Adrenal gland (tissue), 19 donors: ENCODE measurements around the gene CENATAC. TPM values are rescaled to one million over a fixed set of nuclear protein-coding genes. Genes with fewer than 3 reads are reported as not detected.
A peak's percentile ranks its signal among the peaks of the same experiment; 100 is the strongest.
"Not testable (repeated sequence)": the region's sequence is repeated elsewhere in the genome, so short reads cannot be mapped to it uniquely, and the experiment has no call there.

Experiments used
- DNase-seq, 7 donors: peaks; one replicate each; pipeline ENCODE4 v3.0.0-alpha.2; 2019 to 2020
- H3K27ac ChIP-seq, 5 donors: fragments of 200-600 bp; sonication (generic) in 4 of 5; 1 replicate in 3 of 5; 2 replicates in 2 of 5; pipeline versions ENCODE4 v1.5.1 to v1.8.0; 2016 to 2020; ENCODE audit warnings: mild to moderate bottlenecking in 1 of 5
- H3K27me3 ChIP-seq: fragments of 200-600 bp; 2 replicates; pipeline ENCODE4 v1.8.0; 2021
- H3K36me3 ChIP-seq, 2 donors: fragments of 200-600 bp; replicated peaks in 1 of 2; 1 replicate in 1 of 2; 2 replicates in 1 of 2; pipeline versions ENCODE4 v1.5.1 to v1.8.0; 2018 to 2022
- H3K4me1 ChIP-seq, 2 donors: fragments of 200-600 bp; replicated peaks in 1 of 2; 1 replicate in 1 of 2; 2 replicates in 1 of 2; pipeline versions ENCODE4 v1.5.1 to v1.8.0; 2018 to 2021
- H3K4me3 ChIP-seq, 4 donors: fragments of 200-600 bp; sonication (generic) in 3 of 4; one replicate each; pipeline ENCODE4 v1.5.1; 2016 to 2018
- H3K9me3 ChIP-seq, 3 donors: fragments of 200-600 bp; sonication (generic) in 1 of 3; replicated peaks in 1 of 3; 1 replicate in 2 of 3; 2 replicates in 1 of 3; pipeline versions ENCODE4 v1.5.1 to v1.8.0; 2016 to 2021
- CTCF ChIP-seq, 6 experiments: fragments of 450-650 bp in 4 of 6; fragments of 200-600 bp in 2 of 6; sonication (generic) in 1 of 6; IDR thresholded peaks; 1 replicate in 5 of 6; 2 replicates in 1 of 6; pipeline versions ENCODE4 v1.5.1 to v1.8.0; 2016 to 2021; ENCODE audit warnings: antibody characterized with exemption in 6 of 6, mild to moderate bottlenecking in 2 of 6, moderate library complexity in 1 of 6
- POLR2A ChIP-seq, 2 donors: fragments of 450-650 bp; IDR thresholded peaks; one replicate each; pipeline ENCODE4 v1.6.1; 2017; ENCODE audit warnings: antibody characterized with exemption in 2 of 2, mild to moderate bottlenecking in 2 of 2, moderate library complexity in 1 of 2
- WGBS, 4 donors: extraction: QIAGEN DNeasy Blood & Tissue Kit in 2 of 4; methylation state at CpG; one replicate each; pipeline versions ENCODE4 v1.1.5 to v1.1.7; 2013 to 2017; 5-methylcytosine and 5-hydroxymethylcytosine counted together
- intact Hi-C, 2 donors: fragments of 100-400 bp; cut with DNase I; formaldehyde crosslinking; loops; one replicate each; pipeline versions ENCODE4 v1.14.1 to v1.15.0; 2022 to 2023
- long read RNA-seq, 10 donors: library from polyadenylated mRNA in 3 of 10; unstranded in 2 of 10; stranded (forward) in 1 of 10; transcript quantifications; one replicate each; pipeline ENCODE4 v2.0.0 and lab custom pipeline, GENCODE V29; 2021 to 2026
- polyA plus RNA-seq, 3 donors: library from polyadenylated mRNA; stranded (reverse); fragments of 200-250 nt in 2 of 3; fragments of 350-450 nt in 1 of 3; fragmentation: Illumina TruSeq in 1 of 3; extraction: RNeasy Lipid Tissue Mini Kit (QIAGEN cat#74804) in 1 of 3; gene quantifications; one replicate each; pipeline ENCODE4 v1.2.3, GENCODE V29; 2013 to 2014
- total RNA-seq, 9 donors: library from RNA; depleted of rRNA in 4 of 9; stranded (reverse); fragments of >200 nt in 4 of 9; fragments of 120-200 nt in 1 of 9; fragmentation: NEBNext Ultra II Directional in 1 of 9; extraction: Animal tissue kit (Norgen Biotek cat#: 25700) in 1 of 9; gene quantifications; one replicate each; pipeline versions ENCODE4 v1.1.0 to v1.2.4, GENCODE V29; 2013 to 2023
- donor health status: healthy with polysubstance abuse.
- donor health status: Bipolar disorder and iron deficiency.
- donor health status: DM: yes; HTN: yes; CAD: no.
- donor health status: DM: no; HTN: no; CAD: no.
- donor health status: DM: no; HTN: no; CAD: no.
- donor health status: DM: yes; HTN: yes; CAD: no.

The CENATAC gene, protein sequence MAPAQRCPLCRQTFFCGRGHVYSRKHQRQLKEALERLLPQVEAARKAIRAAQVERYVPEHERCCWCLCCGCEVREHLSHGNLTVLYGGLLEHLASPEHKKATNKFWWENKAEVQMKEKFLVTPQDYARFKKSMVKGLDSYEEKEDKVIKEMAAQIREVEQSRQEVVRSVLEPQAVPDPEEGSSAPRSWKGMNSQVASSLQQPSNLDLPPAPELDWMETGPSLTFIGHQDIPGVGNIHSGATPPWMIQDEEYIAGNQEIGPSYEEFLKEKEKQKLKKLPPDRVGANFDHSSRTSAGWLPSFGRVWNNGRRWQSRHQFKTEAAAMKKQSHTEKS
- total RNA-seq: 10 to 100 TPM; 15.4 to 73.6 (median 30.5) TPM
- polyA plus RNA-seq: 100 to 1,000 TPM in 2 of 3 donors, 10 to 100 TPM in 1; 15.7 to 157 (median 137) TPM
- long read RNA-seq, donor 1, partial matches to known transcripts: 3,841 of 4,007 reads
- long read RNA-seq, donor 1, other reads (novel, unspliced or antisense): 166 of 4,007 reads
- long read RNA-seq, donor 2, partial matches to known transcripts: 20 of 23 reads
- long read RNA-seq, donor 2, other reads (novel, unspliced or antisense): 0 of 23 reads
- long read RNA-seq, donor 3, partial matches to known transcripts: 3,187 of 3,363 reads
- long read RNA-seq, donor 3, other reads (novel, unspliced or antisense): 176 of 3,363 reads
- long read RNA-seq, donor 4, transcript CCDC84-201 (11 exons, 1,202 nt): major isoform, 5 of 7 reads
- long read RNA-seq, donor 4, partial matches to known transcripts: 0 of 7 reads
- long read RNA-seq, donor 4, other reads (novel, unspliced or antisense): 1 of 7 reads
- long read RNA-seq, donor 5, partial matches to known transcripts: 0 of 8 reads
- long read RNA-seq, donor 5, other reads (novel, unspliced or antisense): 7 of 8 reads
- long read RNA-seq, donor 6, partial matches to known transcripts: 0 of 3 reads
- long read RNA-seq, donor 6, other reads (novel, unspliced or antisense): 1 of 3 reads
- long read RNA-seq, donor 7, partial matches to known transcripts: 6 of 8 reads
- long read RNA-seq, donor 7, other reads (novel, unspliced or antisense): 0 of 8 reads
- long read RNA-seq, donor 8, partial matches to known transcripts: 4,863 of 5,074 reads
- long read RNA-seq, donor 8, other reads (novel, unspliced or antisense): 209 of 5,074 reads
- long read RNA-seq, donor 9, partial matches to known transcripts: 3,828 of 4,021 reads
- long read RNA-seq, donor 9, other reads (novel, unspliced or antisense): 191 of 4,021 reads
- long read RNA-seq, donor 10, partial matches to known transcripts: 5 of 6 reads
- long read RNA-seq, donor 10, other reads (novel, unspliced or antisense): 0 of 6 reads

DNA sequence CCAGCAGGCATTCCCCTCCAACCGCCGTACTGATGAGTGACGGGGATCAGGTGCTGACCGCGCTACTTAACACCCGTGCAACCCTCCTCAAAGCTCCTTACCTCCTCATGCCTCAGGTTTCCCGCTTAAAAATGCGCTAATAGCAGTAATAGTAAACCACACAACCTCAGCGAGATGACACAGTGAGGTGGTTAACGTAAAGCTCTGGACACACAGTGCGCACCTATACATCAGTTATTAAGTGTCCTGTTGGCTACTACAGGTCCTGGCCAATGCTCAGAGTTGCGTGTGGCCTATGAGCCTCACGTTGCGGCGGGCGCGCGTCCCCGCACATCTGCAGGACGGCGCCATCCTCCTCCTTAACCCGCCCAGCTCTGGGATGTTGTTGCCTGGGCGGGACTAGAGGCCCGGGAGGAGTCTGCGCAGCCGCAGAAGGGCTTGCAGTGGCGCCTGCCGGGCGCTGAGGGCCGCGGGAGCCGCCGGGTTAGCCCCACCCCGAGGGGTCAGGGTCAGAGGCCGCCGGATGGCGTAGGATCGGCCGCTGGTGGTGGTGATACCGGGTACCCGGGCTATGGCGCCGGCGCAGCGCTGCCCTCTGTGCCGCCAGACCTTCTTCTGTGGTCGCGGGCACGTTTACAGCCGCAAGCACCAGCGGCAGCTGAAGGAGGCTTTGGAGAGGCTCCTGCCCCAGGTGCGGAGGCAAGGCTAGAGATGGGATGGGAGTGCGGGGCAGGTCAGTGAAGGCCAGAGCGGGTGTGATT, at the start of gene CENATAC:
TSS of gene CENATAC (plus strand) at position 512 of the 761 bp plus-strand sequence. CDS start at position 572, 60 bp downstream.
- TF ChIP-seq POLR2A (IDR thresholded peaks at IDR 0.05): peak; percentile 49 to 80
- peak in 2 of 6 experiments; percentile 16 to 17 for TF ChIP-seq CTCF (IDR thresholded peaks at IDR 0.05)

GRCh38 chr11:118953265-118953664, 44.7 kb upstream of the CENATAC start:
- Histone ChIP-seq H3K27me3 (no peaks in the 10 kb centered on the region), H3K36me3 (no peaks in the 10 kb centered on the region), H3K4me3 (no peak overlapping the region), H3K4me1 (no peaks in the 10 kb centered on the region), H3K9me3 (no peaks in the 10 kb centered on the region), H3K27ac (no peak overlapping the region)
- DNase-seq: peak in 1 of 7 donors; percentile 65
- no peak for TF ChIP-seq CTCF (IDR thresholded peaks at IDR 0.05)
- TF ChIP-seq POLR2A (IDR thresholded peaks at IDR 0.05): no peak
- intact Hi-C loops: no loop called here
- 31 to 49% (median 42%) methylated on average over 5 to 6 of the region's 6 CpGs; no CpG with 5 or more reads in 1 of the 4 donors for WGBS, 4 donors

More for the DNA sequence above, at the start of gene CENATAC:
- Histone ChIP-seq H3K9me3 (no peaks in the 10 kb centered on the region), H3K4me1 (peaks cover 11 to 24% of the 10 kb centered on the region in 2 donors), H3K27ac (peak within 1 kb of the TSS in 4 of 5 donors; percentile 67 to 95 (median 78)), H3K27me3 (no peaks in the 10 kb centered on the region), H3K4me3 (peak within 1 kb of the TSS; percentile 35 to 86 (median 66)), H3K36me3 (peaks cover 0 to 31% of the 10 kb centered on the region in 2 donors)
- intact Hi-C loops: no loop called here
- DNase-seq: peak; percentile 93 to 97 (median 95)
- WGBS, 4 donors: 0 to 4% (median 0%) methylated on average over 5 to 54 of the region's 54 CpGs

GRCh38 chr11:118953976-118954375, 44.0 kb upstream of the CENATAC start:
- H3K9me3 ChIP-seq, DNase-seq, H3K4me1 ChIP-seq, H3K27ac ChIP-seq, H3K36me3 ChIP-seq, H3K4me3 ChIP-seq, intact Hi-C loops, H3K27me3 ChIP-seq: not testable (repeated sequence)
- 67 to 93% (median 88%) methylated on average over 6 of the region's 6 CpGs for WGBS, 4 donors
